Tibial nerve (tissue), 4 donors: Measurements from ENCODE around the gene QSOX2. TPM values are rescaled to one million over a fixed set of nuclear protein-coding genes. Genes with fewer than 3 reads are reported as not detected.

Experiments used
- DNase-seq, 2 donors: peaks; one replicate each; pipeline ENCODE4 v3.0.0-alpha.2; 2019; ENCODE audit warnings: low spot score in 2 of 2
- H3K27ac ChIP-seq, 4 donors: fragments of 200-600 bp; sonication (generic) in 3 of 4; one replicate each; pipeline ENCODE4 v1.5.1; 2017 to 2019; ENCODE audit warnings: mild to moderate bottlenecking in 1 of 4
- H3K27me3 ChIP-seq, 2 donors: fragments of 200-600 bp; sonication (generic) in 1 of 2; one replicate each; pipeline versions ENCODE4 v1.5.1 to v1.6.0; 2017 to 2019
- H3K36me3 ChIP-seq, 3 donors: fragments of 200-600 bp; sonication (generic); one replicate each; pipeline ENCODE4 v1.5.1; 2018 to 2019
- H3K4me1 ChIP-seq, 4 donors: fragments of 200-600 bp; sonication (generic) in 3 of 4; one replicate each; pipeline ENCODE4 v1.5.1; 2017 to 2019
- H3K4me3 ChIP-seq, 4 donors: fragments of 200-600 bp; sonication (generic) in 3 of 4; one replicate each; pipeline ENCODE4 v1.5.1; 2017 to 2019; ENCODE audit warnings: mild to moderate bottlenecking in 1 of 4, moderate library complexity in 1 of 4
- H3K9me3 ChIP-seq, 4 donors: fragments of 200-600 bp; sonication (generic) in 3 of 4; one replicate each; pipeline ENCODE4 v1.5.1; 2017 to 2019
- CTCF ChIP-seq, 5 experiments: fragments of 200-600 bp in 3 of 5; fragments of 450-650 bp in 2 of 5; sonication (generic) in 3 of 5; IDR thresholded peaks; one replicate each; pipeline ENCODE4 v1.5.1; 2016 to 2019; ENCODE audit warnings: antibody characterized with exemption in 5 of 5, mild to moderate bottlenecking in 3 of 5, moderate library complexity in 2 of 5
- EP300 ChIP-seq, 2 donors: sonication (generic); formaldehyde crosslinking; IDR thresholded peaks; one replicate each; pipeline ENCODE4 v1.6.1; 2017; ENCODE audit warnings: antibody characterized with exemption in 2 of 2, mild to moderate bottlenecking in 1 of 2
- POLR2A ChIP-seq, 2 donors: fragments of 450-650 bp; IDR thresholded peaks; one replicate each; pipeline ENCODE4 v1.6.1; 2017; ENCODE audit warnings: antibody characterized with exemption in 2 of 2, mild to moderate bottlenecking in 2 of 2, moderate library complexity in 2 of 2
- WGBS, 2 donors: methylation state at CpG; one replicate each; pipeline ENCODE4 v1.1.5; 2018; 5-methylcytosine and 5-hydroxymethylcytosine counted together
- total RNA-seq, 4 donors: library from RNA; depleted of rRNA; stranded (reverse); fragments of >200 nt; gene quantifications; one replicate each; pipeline ENCODE4 v1.1.0, GENCODE V29; 2016

Gene QSOX2
- total RNA-seq, 4 donors from 2014 or later: 10.2 to 16.8 (median 11.8) TPM

DNA sequence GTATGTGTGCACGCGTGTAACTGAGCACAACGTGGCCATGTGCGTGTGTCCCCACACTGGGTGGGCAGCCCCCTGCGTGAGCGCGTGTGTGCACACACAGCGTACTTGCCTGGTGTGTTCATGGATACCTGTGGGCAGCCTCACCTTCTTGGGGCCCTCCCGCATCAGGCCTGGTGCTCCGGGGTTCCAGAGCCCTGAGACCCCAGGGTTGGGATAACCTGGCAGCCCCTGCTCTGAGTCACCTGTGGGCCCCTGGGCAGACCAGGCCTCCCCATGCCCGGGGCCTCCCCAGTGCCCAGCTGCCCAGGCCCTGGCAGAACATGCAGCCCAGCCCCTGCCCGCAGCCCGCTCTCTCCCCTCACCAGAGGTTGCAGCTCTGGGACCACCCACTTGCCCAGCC, 65.9 kb downstream of the QSOX2 start:
- Histone ChIP-seq H3K27ac (no peak overlapping the region), H3K9me3 (no peaks in the 10 kb centered on the region), H3K36me3 (no peaks in the 10 kb centered on the region), H3K4me1 (no peaks in the 10 kb centered on the region), H3K4me3 (no peak overlapping the region), H3K27me3 (peaks cover 0 to 33% of the 10 kb centered on the region in 2 donors)
- WGBS, 2 donors: 90 to 95% methylated on average over 11 to 13 of the region's 13 CpGs
- no peak for TF ChIP-seq EP300 (IDR thresholded peaks at IDR 0.05)
- no peak for TF ChIP-seq POLR2A (IDR thresholded peaks at IDR 0.05)
- TF ChIP-seq CTCF (IDR thresholded peaks at IDR 0.05): no peak
- DNase-seq: no peak

DNA sequence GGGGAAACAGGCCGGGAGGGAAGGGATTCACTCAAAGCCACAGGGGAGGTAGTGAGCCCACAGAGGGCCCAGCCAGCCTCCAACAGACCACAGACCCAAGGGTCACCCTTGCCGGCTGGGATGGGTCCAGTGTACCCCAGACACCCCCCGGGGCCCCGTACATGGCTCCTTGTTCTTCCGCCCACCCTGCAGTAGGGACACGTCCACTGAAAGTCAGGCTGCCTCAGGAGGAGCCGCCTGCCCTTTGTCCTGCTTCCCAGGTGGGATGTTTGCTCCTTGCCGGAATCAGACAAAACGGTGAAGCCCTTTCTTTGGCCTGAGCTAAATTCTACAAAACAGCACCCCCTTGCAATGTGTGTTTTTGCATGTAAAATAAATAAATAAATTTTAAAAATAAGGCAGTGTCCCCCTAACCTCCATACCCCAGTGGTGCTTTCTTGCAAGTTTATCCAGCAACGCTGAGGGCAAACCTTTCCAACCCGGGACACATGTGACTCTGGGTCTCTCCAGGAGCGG, 66.5 kb downstream of the QSOX2 start:
- 45 to 51% methylated on average over 11 to 12 of the region's 12 CpGs for WGBS, 2 donors
- TF ChIP-seq POLR2A (IDR thresholded peaks at IDR 0.05) (no peak), EP300 (IDR thresholded peaks at IDR 0.05) (no peak), CTCF (IDR thresholded peaks at IDR 0.05) (no peak)

GRCh38 chr9:136178773-136179075, 66.9 kb downstream of the QSOX2 start:
- Histone ChIP-seq H3K4me1 (no peaks in the 10 kb centered on the region), H3K27me3 (peaks cover 0 to 24% of the 10 kb centered on the region in 2 donors), H3K9me3 (no peaks in the 10 kb centered on the region), H3K4me3 (no peak overlapping the region), H3K27ac (no peak overlapping the region), H3K36me3 (no peaks in the 10 kb centered on the region)
- TF ChIP-seq POLR2A (IDR thresholded peaks at IDR 0.05): no peak
- no peak for TF ChIP-seq CTCF (IDR thresholded peaks at IDR 0.05)
- TF ChIP-seq EP300 (IDR thresholded peaks at IDR 0.05): no peak
- WGBS, 2 donors: 36 to 48% methylated on average over 5 to 6 of the region's 8 CpGs
- DNase-seq: no peak

More for the DNA sequence above, 66.5 kb downstream of the QSOX2 start:
- Histone ChIP-seq H3K36me3 (no peaks in the 10 kb centered on the region), H3K4me1 (no peaks in the 10 kb centered on the region), H3K9me3 (no peaks in the 10 kb centered on the region), H3K27me3 (peaks cover 0 to 27% of the 10 kb centered on the region in 2 donors), H3K27ac (no peak overlapping the region), H3K4me3 (no peak overlapping the region)
- DNase-seq: no peak

GRCh38 chr9:136178061-136178772, 67.4 kb downstream of the QSOX2 start:
- peaks cover 0 to 19% of the 10 kb centered on the region in 2 donors for H3K27me3 ChIP-seq
- DNase-seq: no peak
- no peak for TF ChIP-seq POLR2A (IDR thresholded peaks at IDR 0.05)
- TF ChIP-seq EP300 (IDR thresholded peaks at IDR 0.05): no peak
- no peak for TF ChIP-seq CTCF (IDR thresholded peaks at IDR 0.05)
- H3K4me1 ChIP-seq: no peaks in the 10 kb centered on the region
- no peaks in the 10 kb centered on the region for H3K36me3 ChIP-seq
- no peaks in the 10 kb centered on the region for H3K9me3 ChIP-seq
- no peak overlapping the region for H3K4me3 ChIP-seq
- 86 to 92% methylated on average over 18 to 20 of the region's 21 CpGs for WGBS, 2 donors
- H3K27ac ChIP-seq: no peak overlapping the region

DNA sequence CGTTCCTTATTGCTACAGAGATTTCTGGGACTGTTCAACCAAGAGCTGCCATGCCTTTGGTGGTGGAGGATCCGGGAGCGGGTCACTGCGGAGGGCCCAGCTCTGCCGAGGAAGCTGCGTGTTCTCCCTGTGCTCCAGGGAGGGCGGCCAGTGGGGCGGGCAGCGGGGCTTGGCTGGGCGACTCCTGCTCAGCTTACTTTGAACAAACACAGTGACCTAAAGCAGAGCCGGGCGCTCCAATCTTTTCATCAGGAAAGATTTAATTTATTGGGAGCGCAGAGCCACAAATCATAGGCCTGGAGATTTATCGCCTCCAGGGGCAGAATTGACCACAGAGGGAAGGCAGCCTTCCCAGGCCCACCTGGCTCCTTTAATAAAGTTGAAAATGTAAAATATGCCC, 68.4 kb downstream of the QSOX2 start:
- H3K9me3 ChIP-seq: no peaks in the 10 kb centered on the region
- H3K27me3 ChIP-seq: peaks cover 0 to 10% of the 10 kb centered on the region in 2 donors
- H3K27ac ChIP-seq: no peak overlapping the region
- H3K36me3 ChIP-seq: no peaks in the 10 kb centered on the region
- 79 to 85% methylated on average over 13 to 14 of the region's 14 CpGs for WGBS, 2 donors
- no peaks in the 10 kb centered on the region for H3K4me1 ChIP-seq
- TF ChIP-seq POLR2A (IDR thresholded peaks at IDR 0.05): no peak
- no peak for TF ChIP-seq EP300 (IDR thresholded peaks at IDR 0.05)
- TF ChIP-seq CTCF (IDR thresholded peaks at IDR 0.05): no peak
- no peak for DNase-seq
- H3K4me3 ChIP-seq: no peak overlapping the region
